RCC 7860 (cell line): ENCODE results near the gene FSTL4.

ENCODE experiments used
- DNase-seq: peaks from one replicate; pipeline ENCODE4 v3.0.0-alpha.2; 2015; ENCODE audit warnings: low spot score
- FAIRE-seq: peaks from 2 replicates; lab custom pipeline; 2012; peaks lifted over from hg19 to GRCh38; lab: Jason Lieb, UNC

Gene FSTL4

DNA sequence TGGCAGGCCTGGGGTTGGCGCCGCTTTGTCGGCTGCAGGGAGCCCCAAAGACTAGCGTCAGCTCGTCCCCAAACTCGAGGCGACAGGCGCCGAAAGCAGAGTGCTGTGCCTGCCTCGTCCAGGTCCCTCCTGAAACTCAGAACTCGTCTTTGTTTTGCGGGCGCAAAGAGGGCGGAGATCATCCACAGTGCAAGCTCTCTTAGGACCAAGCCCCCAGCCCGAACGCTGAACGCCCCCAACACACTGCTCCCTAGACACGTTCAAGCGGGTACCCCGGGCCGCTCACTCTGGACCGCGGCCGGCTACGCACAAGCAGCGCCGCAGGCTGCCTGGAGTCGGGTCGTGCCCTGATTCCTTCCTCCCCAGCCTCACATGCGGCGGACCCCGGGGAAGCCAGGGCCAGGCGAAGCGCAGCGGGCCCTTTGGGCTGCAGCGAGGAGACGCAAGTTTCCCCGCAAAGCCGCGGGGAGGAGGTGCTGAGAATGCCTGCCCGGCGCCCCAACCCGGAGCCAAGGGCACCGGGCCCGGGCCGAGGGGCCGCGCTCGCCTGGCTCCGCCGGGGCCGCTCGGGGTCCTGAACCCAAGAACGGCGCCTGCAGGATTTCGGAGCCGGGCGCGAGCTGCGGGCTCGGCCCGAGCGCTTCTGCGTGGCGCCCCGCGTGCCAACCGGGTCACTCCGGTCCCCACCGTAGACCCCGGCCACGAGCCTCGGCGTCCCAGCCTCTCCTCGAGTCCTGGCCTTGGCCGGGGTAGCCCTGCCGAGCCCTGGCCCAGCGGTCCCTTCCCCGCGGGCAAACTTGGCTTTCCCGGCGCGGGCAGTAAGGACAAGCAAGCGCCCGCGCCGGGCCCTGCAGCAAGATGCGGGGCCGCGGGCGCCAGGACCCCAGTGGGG is 738 bp downstream of the FSTL4 start:
- DNase-seq (no peak), FAIRE-seq (no peak)

GRCh38 chr5:133610489-133611356 is 1.6 kb downstream of the FSTL4 start:
- FAIRE-seq (no peak), DNase-seq (no peak)

DNA sequence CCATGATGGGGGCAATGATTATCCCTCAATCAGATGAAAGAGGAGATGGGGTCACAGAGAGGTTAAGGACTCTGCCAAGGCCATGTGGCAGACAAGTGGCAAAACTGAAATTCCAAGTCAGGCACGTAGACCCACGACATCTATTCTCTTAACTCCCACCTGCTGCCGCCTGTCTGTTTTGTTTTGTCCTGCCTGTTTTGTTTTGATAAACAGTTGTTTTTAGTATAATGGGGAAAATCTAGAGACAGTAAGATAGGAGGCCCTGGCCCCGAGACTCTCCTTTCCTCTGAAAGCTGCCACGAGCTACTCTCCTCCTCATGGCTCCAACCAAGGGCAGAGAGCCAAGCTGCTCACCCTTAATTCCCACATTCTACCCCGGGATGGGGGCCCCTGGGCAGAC is 4.9 kb downstream of the FSTL4 start:
- no peak for FAIRE-seq
- DNase-seq, result no peak

GRCh38 chr5:133606835-133607234 is 5.5 kb downstream of the FSTL4 start:
- no peak for DNase-seq
- no peak for FAIRE-seq

DNA sequence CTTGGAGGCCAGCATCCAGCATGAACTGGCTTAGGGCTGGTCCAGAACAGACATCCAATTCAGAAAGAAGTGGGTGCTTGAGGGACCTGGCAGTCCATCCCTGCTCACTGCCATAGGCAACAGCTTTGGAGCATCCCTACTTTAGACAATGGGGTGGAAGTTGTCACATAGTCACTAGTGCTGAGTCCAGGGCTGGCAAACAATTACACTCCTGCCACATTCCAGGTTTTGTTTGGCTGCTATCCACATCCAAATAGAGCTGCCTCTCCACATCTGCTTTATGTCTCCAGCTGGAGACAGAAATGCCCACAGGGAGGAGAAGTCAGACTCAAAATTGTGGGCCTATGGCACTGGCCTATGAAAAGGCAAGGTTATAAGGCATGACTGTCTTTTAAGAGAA is 7.0 kb downstream of the FSTL4 start:
- FAIRE-seq (no peak), DNase-seq (no peak)

DNA sequence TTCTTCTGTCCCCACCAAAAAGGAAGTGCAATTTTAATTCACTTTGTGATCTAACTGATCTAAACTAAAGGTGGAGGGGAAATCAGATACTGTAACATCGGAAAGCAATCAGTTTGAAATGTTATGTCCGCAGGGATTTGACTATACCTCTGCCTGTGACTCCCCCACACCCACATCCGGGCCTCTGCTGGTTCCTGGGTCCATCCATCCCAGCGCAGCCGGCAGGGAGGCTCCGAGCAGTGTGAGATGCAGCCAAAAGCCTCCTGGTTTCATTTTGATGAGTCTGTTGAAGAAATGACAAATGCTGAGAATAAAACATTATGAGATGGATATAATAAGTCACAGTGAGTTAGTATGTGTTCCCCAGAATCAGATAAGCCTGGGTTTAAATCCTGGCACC is 8.6 kb downstream of the FSTL4 start:
- DNase-seq, result no peak
- no peak for FAIRE-seq

- DNase-seq, result no peak
- no peak for FAIRE-seq
Measured at GRCh38 chr5:133602835-133603380, 9.4 kb downstream of the FSTL4 start.

- DNase-seq, result no peak
- no peak for FAIRE-seq
Measured at GRCh38 chr5:133599600-133599999, 12.7 kb downstream of the FSTL4 start.

- FAIRE-seq, result no peak
- no peak for DNase-seq
Measured at GRCh38 chr5:133599044-133599443, 13.3 kb downstream of the FSTL4 start.

DNA sequence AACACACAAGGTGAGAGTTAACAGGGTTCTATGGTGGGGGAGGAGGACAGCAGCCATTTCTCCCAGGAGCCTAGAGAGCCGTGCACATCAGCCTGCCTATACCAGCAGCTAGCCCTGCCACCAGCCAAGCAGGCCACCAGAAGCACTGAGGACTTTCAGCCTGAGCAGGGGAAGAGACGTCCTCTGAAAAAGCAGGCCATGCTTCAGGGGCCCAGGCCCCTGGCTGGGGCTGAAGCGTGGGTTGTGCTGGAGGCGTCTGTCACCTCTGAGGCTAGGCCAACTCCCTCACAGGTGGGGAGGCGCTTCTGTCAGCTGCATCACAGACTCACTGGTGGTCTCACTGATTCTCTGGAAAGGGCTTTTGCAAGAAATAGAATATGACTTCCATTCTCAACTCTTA is 16.3 kb downstream of the FSTL4 start:
- DNase-seq, result no peak
- no peak for FAIRE-seq

DNA sequence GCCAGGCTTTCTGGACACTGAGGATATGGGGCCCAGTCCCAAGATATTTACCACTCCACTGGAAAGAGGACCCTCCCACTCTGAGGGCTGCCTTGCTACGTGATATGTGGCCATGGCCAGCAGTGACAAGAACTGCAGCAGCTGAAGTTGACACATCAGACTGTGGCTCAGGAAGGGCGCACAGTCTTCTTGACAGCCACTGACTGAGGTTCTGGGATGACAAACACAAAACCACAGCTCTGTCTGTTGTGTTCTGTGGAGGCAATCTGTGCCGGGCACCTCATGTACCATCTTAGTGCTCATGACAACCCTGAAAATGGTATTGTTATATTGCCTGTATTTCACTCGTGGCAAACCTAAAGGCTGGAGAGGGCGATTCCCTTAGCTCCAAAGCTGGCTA is 16.9 kb downstream of the FSTL4 start:
- FAIRE-seq (no peak), DNase-seq (no peak)

DNA sequence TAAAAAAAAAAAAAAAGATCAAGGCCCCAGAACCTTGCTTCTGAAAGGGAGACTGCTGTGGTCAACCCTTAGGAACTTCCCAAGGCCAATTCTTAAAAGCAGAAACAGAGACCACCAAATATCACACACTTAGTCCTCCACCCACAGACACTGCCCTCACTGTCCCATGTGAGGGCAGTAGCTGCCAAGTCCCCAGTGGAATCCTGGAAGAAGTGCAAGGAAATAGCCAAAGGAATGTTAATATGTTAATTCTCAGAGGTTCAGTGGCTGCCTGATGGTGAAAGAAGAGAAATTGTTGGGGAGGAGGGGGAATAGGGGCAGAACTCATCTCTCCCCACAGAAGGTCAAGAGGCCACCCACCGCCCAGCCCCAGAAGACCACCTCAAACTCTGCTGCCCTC is 23.1 kb downstream of the FSTL4 start:
- FAIRE-seq (no peak), DNase-seq (no peak)

DNA sequence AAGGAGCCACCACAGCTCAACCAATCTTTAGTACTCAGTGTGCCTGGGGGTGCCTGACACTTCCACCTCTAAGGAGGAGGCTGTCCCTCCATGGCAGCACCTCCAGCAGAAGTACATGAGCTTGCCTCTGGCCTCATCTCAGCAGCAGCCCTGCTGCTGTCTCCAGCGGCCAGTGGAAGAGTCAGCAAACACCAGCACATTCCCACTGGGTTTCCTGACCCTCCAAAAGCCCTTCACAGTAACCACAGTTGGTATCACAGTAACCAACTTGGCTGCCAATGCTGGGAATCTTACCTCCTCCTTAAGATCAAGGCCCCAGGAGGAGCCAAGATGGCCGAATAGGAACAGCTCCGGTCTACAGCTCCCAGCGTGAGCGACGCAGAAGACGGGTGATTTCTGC is 29.4 kb downstream of the FSTL4 start:
- DNase-seq, result no peak

DNA sequence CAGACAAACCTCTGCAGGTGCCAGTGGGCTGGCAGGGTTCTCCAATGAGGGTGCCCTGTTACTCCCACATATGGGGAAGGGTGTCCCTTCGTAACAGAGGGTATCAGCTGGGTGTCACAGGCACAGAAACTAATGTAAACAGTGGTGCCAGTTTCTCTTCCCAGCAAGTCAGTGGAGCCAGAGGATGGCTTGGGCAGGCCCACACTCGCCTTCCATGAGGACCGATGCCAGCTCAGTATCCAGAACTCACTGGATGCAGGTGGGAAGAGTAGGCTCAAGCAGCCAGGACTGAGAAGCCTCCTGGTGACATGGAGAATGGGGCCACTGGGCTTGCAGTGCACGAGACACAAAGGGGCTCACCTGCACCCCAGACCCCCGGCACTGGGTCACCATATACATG is 30.4 kb downstream of the FSTL4 start:
- no peak for FAIRE-seq
- DNase-seq, result no peak

More for the DNA sequence above, 29.4 kb downstream of the FSTL4 start:
- FAIRE-seq, result no peak

- DNase-seq, result no peak
- no peak for FAIRE-seq
Measured at GRCh38 chr5:133581348-133581747, 31.0 kb downstream of the FSTL4 start.

GRCh38 chr5:133580618-133581017 is 31.7 kb downstream of the FSTL4 start:
- no peak for DNase-seq
- FAIRE-seq, result no peak

- FAIRE-seq (no peak), DNase-seq (no peak)
Measured at GRCh38 chr5:133579766-133580165, 32.6 kb downstream of the FSTL4 start.

DNA sequence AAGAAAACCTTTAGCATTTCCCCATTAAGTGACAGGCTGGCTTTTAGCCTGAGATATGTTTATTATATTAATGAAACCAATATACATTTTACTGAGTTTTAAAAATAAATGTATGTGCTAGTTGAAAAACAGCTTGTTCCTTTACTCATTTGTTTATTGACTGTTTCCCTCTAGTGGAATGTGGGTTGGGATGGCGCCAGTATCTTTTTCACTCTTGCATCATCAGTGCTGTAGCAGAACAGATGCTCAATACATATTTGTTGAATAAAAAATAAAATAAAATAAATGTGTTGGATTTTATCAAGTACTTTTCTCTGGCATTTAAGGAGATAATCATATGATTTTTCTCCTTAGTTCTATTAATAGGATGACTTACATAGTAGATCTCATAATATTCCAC is 43.0 kb downstream of the FSTL4 start:
- no peak for FAIRE-seq
- DNase-seq, result no peak

DNA sequence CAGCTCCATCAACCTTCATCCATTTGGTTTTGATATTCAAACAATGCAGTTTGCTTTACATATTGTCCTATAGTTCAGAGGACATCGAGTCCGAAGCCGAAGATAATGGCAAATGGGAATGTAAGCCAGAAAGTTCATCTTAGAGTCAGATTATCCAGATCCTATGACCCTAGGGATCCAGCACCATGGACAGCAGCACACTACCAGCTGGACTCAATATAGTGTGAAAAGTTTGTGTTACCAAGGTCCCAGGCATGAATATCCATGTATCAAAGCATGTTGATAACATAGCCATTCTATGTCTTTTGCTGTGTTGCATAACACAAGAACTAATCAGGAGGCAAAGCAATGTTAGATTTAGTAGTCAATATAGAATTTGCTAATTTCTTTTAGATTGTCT is 46.3 kb downstream of the FSTL4 start:
- DNase-seq (no peak), FAIRE-seq (no peak)

DNA sequence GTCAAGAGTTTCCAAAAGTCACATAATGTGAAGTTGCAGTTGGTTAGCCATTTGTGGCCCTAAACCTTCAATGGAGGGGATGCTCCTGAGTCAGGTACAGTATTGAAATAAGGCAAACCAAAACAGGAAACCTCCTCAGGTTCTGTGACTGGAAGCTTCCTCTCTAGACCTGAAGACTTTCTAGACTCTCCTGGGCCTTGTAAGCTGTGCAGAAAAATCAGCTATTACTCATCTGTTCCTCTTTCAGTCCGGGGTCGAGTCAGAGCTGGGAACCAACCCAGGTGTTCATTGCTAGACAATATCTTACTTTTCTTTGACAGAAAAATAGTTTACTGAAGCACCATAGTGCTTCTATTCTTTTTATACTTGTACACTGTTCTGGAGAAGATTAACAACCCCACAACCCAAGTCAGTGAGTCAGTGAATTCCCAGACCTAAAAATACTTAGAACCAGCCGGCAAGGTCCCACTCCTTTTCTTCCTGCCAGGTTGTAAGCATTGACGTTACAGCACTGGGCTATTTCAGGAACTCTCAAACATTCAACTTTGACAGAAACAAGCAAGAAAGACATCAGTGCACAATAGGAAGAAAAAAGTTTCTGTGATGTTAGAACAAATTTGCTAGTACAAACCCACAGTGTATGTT is 47.3 kb downstream of the FSTL4 start:
- FAIRE-seq (no peak), DNase-seq (no peak)

GRCh38 chr5:133562554-133562953 is 49.8 kb downstream of the FSTL4 start:
- FAIRE-seq, result no peak
- DNase-seq, result no peak
